Stomach (tissue), 4 donors: Measurements from ENCODE around the gene MAPRE3.

Experiments used
- EP300 ChIP-seq: sonication (generic); formaldehyde crosslinking; IDR thresholded peaks from one replicate; pipeline ENCODE4 v1.6.1; 2017; ENCODE audit warnings: antibody characterized with exemption
- POLR2A ChIP-seq, 4 donors: fragments of 450-650 bp; IDR thresholded peaks; one replicate each; pipeline ENCODE4 v1.6.1; 2016; ENCODE audit warnings: antibody characterized with exemption in 4 of 4, control low read depth in 2 of 4, mild to moderate bottlenecking in 1 of 4, moderate library complexity in 1 of 4
- POLR2AphosphoS5 ChIP-seq, 3 donors: sonication (generic); formaldehyde crosslinking; IDR thresholded peaks; one replicate each; pipeline ENCODE4 v1.6.1; 2016; ENCODE audit warnings: antibody characterized with exemption in 3 of 3
- TF ChIP-seq, protein P1 (sequence below), 7 experiments: fragments of 450-650 bp in 4 of 7; fragments of 200-600 bp in 3 of 7; sonication (generic) in 3 of 7; IDR thresholded peaks; one replicate each; pipeline ENCODE4 v1.5.1; 2016 to 2019; ENCODE audit warnings: antibody characterized with exemption in 7 of 7, control low read depth in 2 of 7, mild to moderate bottlenecking in 1 of 7

DNA sequence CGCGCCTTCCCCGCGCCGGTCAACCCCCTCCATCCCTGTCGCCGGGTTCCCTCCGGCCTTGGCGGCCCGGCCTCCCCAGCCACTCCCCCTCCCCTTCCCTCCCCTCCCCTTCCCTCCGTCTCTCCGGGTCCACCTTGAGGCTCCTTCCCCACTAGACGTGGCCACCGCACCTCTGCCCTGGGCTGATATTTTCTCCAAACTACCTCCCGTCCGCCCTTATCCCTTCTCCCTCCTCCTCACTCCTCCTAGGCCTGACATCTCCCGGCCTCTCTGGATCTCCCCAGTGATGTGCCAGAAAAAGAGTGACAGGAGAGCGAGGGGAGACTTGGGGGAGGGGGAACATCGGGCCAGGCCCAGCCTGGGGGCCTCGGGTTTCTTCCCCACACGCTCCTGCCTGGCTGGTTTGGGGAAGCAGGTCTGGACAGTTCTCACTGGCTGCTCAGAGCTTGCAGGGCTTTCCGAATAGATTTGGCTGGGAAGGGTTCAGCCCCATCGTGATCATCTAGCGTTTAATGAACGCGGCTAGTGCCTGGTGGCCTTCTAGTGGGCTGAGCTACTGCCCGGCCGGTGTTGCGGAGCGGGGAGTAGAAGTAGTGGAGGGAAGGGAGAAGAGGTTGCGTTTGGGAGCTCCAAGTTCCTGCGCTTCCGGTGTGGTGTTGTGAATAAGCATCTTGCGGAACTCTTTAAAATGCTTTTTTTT, 641 bp downstream of the MAPRE3 start:
- TF ChIP-seq, protein P1, sequence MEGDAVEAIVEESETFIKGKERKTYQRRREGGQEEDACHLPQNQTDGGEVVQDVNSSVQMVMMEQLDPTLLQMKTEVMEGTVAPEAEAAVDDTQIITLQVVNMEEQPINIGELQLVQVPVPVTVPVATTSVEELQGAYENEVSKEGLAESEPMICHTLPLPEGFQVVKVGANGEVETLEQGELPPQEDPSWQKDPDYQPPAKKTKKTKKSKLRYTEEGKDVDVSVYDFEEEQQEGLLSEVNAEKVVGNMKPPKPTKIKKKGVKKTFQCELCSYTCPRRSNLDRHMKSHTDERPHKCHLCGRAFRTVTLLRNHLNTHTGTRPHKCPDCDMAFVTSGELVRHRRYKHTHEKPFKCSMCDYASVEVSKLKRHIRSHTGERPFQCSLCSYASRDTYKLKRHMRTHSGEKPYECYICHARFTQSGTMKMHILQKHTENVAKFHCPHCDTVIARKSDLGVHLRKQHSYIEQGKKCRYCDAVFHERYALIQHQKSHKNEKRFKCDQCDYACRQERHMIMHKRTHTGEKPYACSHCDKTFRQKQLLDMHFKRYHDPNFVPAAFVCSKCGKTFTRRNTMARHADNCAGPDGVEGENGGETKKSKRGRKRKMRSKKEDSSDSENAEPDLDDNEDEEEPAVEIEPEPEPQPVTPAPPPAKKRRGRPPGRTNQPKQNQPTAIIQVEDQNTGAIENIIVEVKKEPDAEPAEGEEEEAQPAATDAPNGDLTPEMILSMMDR (IDR thresholded peaks at IDR 0.05): no peak
- TF ChIP-seq POLR2A (IDR thresholded peaks at IDR 0.05): no peak
- TF ChIP-seq EP300: no peak
- TF ChIP-seq POLR2AphosphoS5 (IDR thresholded peaks at IDR 0.05): no peak
